ENCODE data around the gene HDAC11. TPM values are rescaled to one million over a fixed set of nuclear protein-coding genes. Genes with fewer than 3 reads are reported as not detected.

The HDAC11 gene
- total RNA-seq, 2 experiments from 2014 or later = 4.5 to 4.6 TPM

DNA sequence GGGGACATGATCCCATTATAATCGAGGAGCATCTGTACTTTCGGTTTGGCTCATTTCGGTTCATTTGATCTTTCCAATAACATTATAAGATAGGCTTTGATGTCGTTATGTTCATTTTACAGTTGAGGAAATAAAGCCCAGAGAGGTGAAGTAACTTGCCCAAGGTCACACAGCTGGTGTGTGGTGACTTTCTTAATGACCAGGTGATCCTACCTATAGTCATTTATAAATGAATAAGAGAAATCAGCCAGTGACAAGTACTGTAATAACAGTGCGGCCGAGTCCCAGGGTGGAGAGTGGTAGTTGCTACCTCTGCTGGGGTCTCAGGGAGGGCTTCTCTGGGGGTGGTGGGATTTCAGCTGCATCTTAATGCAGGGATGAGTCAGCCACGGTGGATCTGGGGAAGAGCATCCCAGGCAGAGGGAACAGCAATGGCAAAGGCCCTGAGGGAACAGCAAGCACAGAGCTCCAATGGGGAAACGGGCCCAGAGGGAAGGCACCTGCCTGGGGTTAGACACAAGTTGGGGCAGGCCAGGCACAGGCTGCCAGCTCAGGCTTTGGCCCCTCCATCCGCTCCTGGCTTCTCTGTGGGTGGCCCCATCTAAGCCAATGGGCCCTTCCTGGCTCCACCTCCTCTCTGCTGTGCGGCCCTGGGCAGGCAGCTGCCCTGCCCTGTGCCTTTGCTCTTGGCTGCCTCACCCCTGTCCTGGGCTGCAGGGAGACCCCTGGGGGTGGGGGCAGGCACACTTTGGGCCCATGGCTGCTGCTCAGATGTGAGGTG lies 67.7 kb downstream of the HDAC11 start:
- Mint-ChIP-seq H3K9me3 (no peaks in the 10 kb centered on the region), H3K27me3 (peaks cover 53% of the 10 kb centered on the region), H3K4me1 (ENCODE audit: low read depth) (peaks cover 28% of the 10 kb centered on the region), H3K36me3 (ENCODE audit: low read depth) (no peaks in the 10 kb centered on the region), H3K4me3 (peak overlapping the region; percentile 25), H3K27ac (no peak overlapping the region)
- intact Hi-C loops (cut with DNase I, micrococcal nuclease) = no loop called here
- ATAC-seq (ENCODE audit: poor library complexity) (no peak), DNase-seq (no peak)
- Histone ChIP-seq H3K27me3 (ENCODE audit: control insufficient read depth in 1 of 2, insufficient read depth in 2 of 2, low read length in 2 of 2) (peaks cover 34 to 37% of the 10 kb centered on the region in 2 experiments), H3K4me3 (ENCODE audit: low read length) (no peak overlapping the region), H3K4me1 (ENCODE audit: insufficient read depth, low read length) (peaks cover 21% of the 10 kb centered on the region), H3K27ac (ENCODE audit: low read depth in 1 of 2, low read length in 2 of 2) (no peak overlapping the region), H3K9me3 (ENCODE audit: control insufficient read depth in 1 of 2, insufficient read depth in 1 of 2, low read length in 2 of 2) (peaks cover 0 to 21% of the 10 kb centered on the region in 2 experiments), H3K36me3 (ENCODE audit: insufficient read depth, low read length) (no peaks in the 10 kb centered on the region)
- POLR2A ChIA-PET = interaction anchor here (0.8 kb wide), 1 partner anchor 69 kb away, joined by 3 read pairs; no protein-coding TSS in a partner anchor
- CTCF ChIA-PET = no interaction called here
- TF ChIP-seq, protein P1, sequence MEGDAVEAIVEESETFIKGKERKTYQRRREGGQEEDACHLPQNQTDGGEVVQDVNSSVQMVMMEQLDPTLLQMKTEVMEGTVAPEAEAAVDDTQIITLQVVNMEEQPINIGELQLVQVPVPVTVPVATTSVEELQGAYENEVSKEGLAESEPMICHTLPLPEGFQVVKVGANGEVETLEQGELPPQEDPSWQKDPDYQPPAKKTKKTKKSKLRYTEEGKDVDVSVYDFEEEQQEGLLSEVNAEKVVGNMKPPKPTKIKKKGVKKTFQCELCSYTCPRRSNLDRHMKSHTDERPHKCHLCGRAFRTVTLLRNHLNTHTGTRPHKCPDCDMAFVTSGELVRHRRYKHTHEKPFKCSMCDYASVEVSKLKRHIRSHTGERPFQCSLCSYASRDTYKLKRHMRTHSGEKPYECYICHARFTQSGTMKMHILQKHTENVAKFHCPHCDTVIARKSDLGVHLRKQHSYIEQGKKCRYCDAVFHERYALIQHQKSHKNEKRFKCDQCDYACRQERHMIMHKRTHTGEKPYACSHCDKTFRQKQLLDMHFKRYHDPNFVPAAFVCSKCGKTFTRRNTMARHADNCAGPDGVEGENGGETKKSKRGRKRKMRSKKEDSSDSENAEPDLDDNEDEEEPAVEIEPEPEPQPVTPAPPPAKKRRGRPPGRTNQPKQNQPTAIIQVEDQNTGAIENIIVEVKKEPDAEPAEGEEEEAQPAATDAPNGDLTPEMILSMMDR (IDR thresholded peaks at IDR 0.05) = no peak

DNA sequence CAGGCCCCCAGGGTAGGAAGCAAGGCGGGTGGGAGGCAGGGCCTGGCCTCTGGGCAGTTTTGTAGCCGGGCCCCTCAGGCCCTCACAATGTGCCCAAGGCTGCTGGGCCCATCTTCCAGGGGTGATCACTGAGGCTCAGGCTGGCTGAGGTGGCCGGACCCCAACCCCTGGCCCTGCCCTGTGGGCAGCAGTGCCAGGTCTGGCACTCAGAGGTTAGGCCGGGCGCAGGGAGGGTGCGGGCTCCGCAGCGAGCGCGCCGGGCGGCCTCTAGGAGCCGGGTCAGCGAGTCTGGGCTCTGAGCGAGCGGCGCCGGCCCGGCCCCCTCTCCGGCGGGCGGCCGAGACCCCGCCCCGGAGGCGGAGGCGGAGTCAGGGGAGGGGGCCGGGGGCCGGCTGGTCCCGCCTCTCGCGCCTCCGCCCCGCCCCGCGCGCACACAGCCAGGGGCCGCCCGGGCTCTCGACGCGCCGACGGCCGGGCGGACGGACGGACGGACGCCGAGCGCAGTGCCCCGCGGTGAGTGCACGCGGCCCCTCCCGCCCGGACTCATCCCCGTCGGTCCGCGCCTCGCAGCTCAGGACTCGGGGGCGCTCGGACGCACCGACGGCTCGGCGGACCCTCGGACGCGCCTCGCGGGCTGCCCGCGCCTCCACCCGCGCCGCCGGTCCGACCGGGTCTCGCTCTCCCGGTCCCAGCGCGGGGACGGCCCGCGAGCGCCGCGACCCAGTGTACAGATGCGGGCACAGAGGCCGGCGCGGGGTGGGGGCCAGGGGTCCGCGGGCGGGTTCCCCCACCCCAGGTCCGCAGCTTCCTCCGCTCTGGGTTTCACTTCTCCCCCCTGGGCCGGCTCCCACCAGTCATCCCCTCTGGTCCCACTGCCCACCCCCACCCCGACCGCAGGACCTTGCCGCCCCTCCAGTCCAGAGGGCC lies 68.9 kb downstream of the HDAC11 start, which contains the start of gene FBLN2:
Gene FBLN2 (plus strand): TSS at position 430 of the 927 bp plus-strand sequence. CDS start 21,231 bp downstream, outside the sequence.
- peaks cover 21% of the 10 kb centered on the region for H3K4me1 ChIP-seq (ENCODE audit: insufficient read depth, low read length)
- peak in 5 of 14 experiments; percentile 22 to 53 (median 41) for DNase-seq
- ChIA-PET POLR2A (no interaction called here), CTCF (no interaction called here)
- no peaks in the 10 kb centered on the region for H3K36me3 Mint-ChIP-seq (ENCODE audit: low read depth)
- H3K4me3 Mint-ChIP-seq = peak within 1 kb of the TSS; percentile 77
- peaks cover 63% of the 10 kb centered on the region for H3K27me3 Mint-ChIP-seq
- H3K9me3 ChIP-seq (ENCODE audit: control insufficient read depth in 1 of 2, insufficient read depth in 1 of 2, low read length in 2 of 2) = peaks cover 0 to 20% of the 10 kb centered on the region in 2 experiments
- TF ChIP-seq, protein P1 (IDR thresholded peaks at IDR 0.05) = no peak
- no peak within 1 kb of the TSS for H3K27ac ChIP-seq (ENCODE audit: low read depth in 1 of 2, low read length in 2 of 2)
- peaks cover 27% of the 10 kb centered on the region for H3K4me1 Mint-ChIP-seq (ENCODE audit: low read depth)
- intact Hi-C loops (cut with DNase I, micrococcal nuclease) = no loop called here
- no peak within 1 kb of the TSS for H3K4me3 ChIP-seq (ENCODE audit: low read length)
- H3K9me3 Mint-ChIP-seq = no peaks in the 10 kb centered on the region
- H3K27me3 ChIP-seq (ENCODE audit: control insufficient read depth in 1 of 2, insufficient read depth in 2 of 2, low read length in 2 of 2) = peaks cover 30% of the 10 kb centered on the region in 2 experiments
- no peak within 1 kb of the TSS for H3K27ac Mint-ChIP-seq
- H3K36me3 ChIP-seq (ENCODE audit: insufficient read depth, low read length) = no peaks in the 10 kb centered on the region
- peak; percentile 28 for ATAC-seq (ENCODE audit: poor library complexity)

DNA sequence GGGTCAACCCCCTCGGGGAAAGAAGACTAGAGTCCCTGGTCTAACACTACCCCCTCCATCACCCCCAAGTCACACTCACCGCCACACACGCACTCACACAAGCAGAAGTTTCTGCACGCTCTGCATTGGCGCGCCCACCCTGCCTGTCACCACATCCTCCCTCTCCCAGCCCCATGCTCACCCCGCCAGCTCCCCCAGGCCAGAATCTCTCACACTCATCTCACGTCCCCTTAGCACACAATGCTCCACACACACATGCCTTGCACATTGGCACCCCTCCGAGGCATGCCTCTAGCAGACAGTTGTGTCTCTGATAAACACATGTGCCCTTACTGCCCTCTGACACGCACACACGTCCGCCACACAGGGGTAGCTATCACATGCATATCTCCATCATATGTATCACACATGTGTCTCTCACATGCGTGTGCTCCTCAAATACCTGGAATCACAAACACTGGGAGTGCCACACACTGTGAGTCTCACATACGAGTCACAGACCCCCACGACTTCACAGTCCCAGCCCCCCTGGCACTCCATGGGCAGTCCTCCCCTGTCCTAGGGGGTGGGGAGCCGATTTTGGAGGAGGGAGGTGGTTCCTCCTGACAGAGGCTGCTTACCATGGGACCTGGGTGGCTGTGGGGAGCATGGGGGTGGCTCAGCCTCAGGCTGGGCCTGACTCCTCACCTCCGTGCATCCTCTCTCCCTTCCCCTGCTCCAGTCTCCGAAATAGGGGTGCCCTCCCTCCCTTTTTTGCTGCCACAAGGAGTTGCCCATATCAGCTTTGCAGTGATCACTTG lies 69.7 kb downstream of the HDAC11 start:
- peak overlapping the region; percentile 77 for H3K4me3 Mint-ChIP-seq
- CTCF ChIA-PET = no interaction called here
- peaks cover 63% of the 10 kb centered on the region for H3K27me3 Mint-ChIP-seq
- peaks cover 0 to 21% of the 10 kb centered on the region in 2 experiments for H3K9me3 ChIP-seq (ENCODE audit: control insufficient read depth in 1 of 2, insufficient read depth in 1 of 2, low read length in 2 of 2)
- POLR2A ChIA-PET = no interaction called here
- H3K4me3 ChIP-seq (ENCODE audit: low read length) = no peak overlapping the region
- peak; percentile 46 for ATAC-seq (ENCODE audit: poor library complexity)
- H3K27me3 ChIP-seq (ENCODE audit: control insufficient read depth in 1 of 2, insufficient read depth in 2 of 2, low read length in 2 of 2) = peaks cover 27 to 32% of the 10 kb centered on the region in 2 experiments
- peaks cover 18% of the 10 kb centered on the region for H3K4me1 Mint-ChIP-seq (ENCODE audit: low read depth)
- no peaks in the 10 kb centered on the region for H3K36me3 ChIP-seq (ENCODE audit: insufficient read depth, low read length)
- H3K36me3 Mint-ChIP-seq (ENCODE audit: low read depth) = no peaks in the 10 kb centered on the region
- TF ChIP-seq, protein P1 (IDR thresholded peaks at IDR 0.05) = no peak
- DNase-seq = peak in 3 of 14 experiments; percentile 5 to 21 (median 16)
- H3K27ac Mint-ChIP-seq = no peak overlapping the region
- intact Hi-C loops (cut with DNase I, micrococcal nuclease) = no loop called here
- H3K4me1 ChIP-seq (ENCODE audit: insufficient read depth, low read length) = peaks cover 13% of the 10 kb centered on the region
- no peaks in the 10 kb centered on the region for H3K9me3 Mint-ChIP-seq
- H3K27ac ChIP-seq (ENCODE audit: low read depth in 1 of 2, low read length in 2 of 2) = no peak overlapping the region

Data from CD4-positive, alpha-beta T cell (primary cell).